LNCaP clone FGC (cell line): Measurements from ENCODE around the gene CYP27B1.

Experiments
- DNase-seq: peaks from one replicate; pipeline ENCODE4 v3.0.0-alpha.2; 2011; ENCODE audit warnings: low read depth
- H3K4me3 ChIP-seq: 2 replicates; pipeline ENCODE4 v1.5.1; 2011; ENCODE audit warnings: mild to moderate bottlenecking, low read depth, low read length, control low read depth
- CTCF ChIP-seq: IDR thresholded peaks from 2 replicates; pipeline ENCODE4 v1.5.1; 2012; ENCODE audit warnings: mild to moderate bottlenecking; ENCODE audit not compliant: control insufficient read depth, insufficient read depth; ENCODE audit errors: extremely low read depth

CYP27B1 gene

GRCh38 chr12:57783861-57784260, 17.0 kb upstream of the CYP27B1 start:
- TF ChIP-seq CTCF = no peak
- DNase-seq = no peak
- peak overlapping the region; percentile 83 for H3K4me3 ChIP-seq

GRCh38 chr12:57783466-57783801, 16.6 kb upstream of the CYP27B1 start:
- DNase-seq = no peak
- H3K4me3 ChIP-seq = peak overlapping the region; percentile 83
- no peak for TF ChIP-seq CTCF

GRCh38 chr12:57782608-57783465, 16.0 kb upstream of the CYP27B1 start, which contains the start of gene TSFM:
Gene TSFM (plus strand): TSS chr12:57782787. CDS start chr12:57782802, 15 bp downstream.
- H3K4me3 ChIP-seq = peak within 1 kb of the TSS; percentile 83
- DNase-seq = peak; percentile 84
- peak; percentile 99 for TF ChIP-seq CTCF

GRCh38 chr12:57782243-57782607, 15.3 kb upstream of the CYP27B1 start:
- no peak for TF ChIP-seq CTCF
- DNase-seq = no peak
- H3K4me3 ChIP-seq = peak overlapping the region; percentile 83

DNA sequence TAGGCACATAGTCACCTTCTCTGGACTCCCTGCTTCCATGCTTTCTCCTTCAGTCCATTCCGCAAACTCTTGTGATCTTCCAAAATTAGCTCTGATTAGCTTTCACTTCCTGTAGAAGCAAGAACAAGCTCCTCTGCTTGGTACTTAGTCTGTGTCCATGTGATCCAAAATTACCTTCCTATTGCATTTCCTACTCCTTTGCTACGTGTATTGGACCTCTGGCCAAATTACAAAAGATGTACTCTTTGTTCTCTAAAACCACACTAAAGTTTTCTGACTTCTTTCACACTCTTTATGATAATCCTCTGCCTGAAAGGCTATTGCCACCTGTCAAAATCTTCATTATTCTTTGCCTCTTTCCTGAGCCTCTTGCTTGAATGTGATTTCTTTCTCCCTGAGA, 14.9 kb upstream of the CYP27B1 start:
- H3K4me3 ChIP-seq = no peak overlapping the region
- DNase-seq = no peak
- TF ChIP-seq CTCF = no peak

DNA sequence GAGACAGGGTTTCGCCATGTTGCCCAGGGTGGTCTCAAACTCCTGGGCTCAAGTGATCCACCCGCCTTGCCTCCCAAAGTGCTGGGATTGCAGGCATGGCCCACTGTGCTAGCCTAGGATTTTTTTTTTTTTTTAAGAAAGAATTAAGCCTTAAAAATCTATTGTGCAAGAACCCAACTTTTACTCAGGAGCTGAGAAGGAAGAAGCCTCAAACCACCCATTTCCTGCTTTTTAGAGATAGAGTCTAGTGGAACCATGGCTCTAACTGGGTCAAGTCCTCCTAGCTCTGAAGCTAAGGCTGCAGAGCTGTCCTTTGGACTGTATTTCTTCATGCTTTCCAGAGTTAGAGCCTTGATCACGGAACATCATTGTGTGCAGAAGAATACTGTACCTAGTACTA, 14.4 kb upstream of the CYP27B1 start:
- DNase-seq = no peak
- no peak overlapping the region for H3K4me3 ChIP-seq
- no peak for TF ChIP-seq CTCF

- DNase-seq = no peak
- no peak for TF ChIP-seq CTCF
- H3K4me3 ChIP-seq = no peak overlapping the region
Observed at GRCh38 chr12:57780284-57780897, 13.5 kb upstream of the CYP27B1 start.
